HG03135 (cell line): ENCODE results near the gene ATP7A.
"Not testable (repeated sequence)": the region's sequence is repeated elsewhere in the genome, so short reads cannot be mapped to it uniquely, and the experiment has no call there.

ENCODE experiments used
- ATAC-seq: cut with Tn5 transposase; IDR thresholded peaks from one replicate; pipeline ENCODE4 v1.9.1; 2021; ENCODE audit warnings: mild to moderate bottlenecking, moderate library complexity; ENCODE audit not compliant: unreplicated experiment

ATP7A gene

GRCh38 chrX:77910108-77910840 is at the start of gene ATP7A:
ATP7A (plus strand) TSS chrX:77910693; CDS start chrX:77971642, 60,949 bp downstream.
- ATAC-seq, result peak; percentile 93

- ATAC-seq, result no peak
These were observed 35.1 kb upstream of the ATP7A start for GRCh38 chrX:77875372-77875771.

- ATAC-seq, result not testable (repeated sequence)
These were observed 29.1 kb upstream of the ATP7A start for GRCh38 chrX:77881418-77881817.

- no peak for ATAC-seq
These were observed 17.6 kb upstream of the ATP7A start for GRCh38 chrX:77892887-77893286.

GRCh38 chrX:77893713-77894112 is 16.8 kb upstream of the ATP7A start:
- ATAC-seq, result no peak

- ATAC-seq, result peak; percentile 87
These were observed 15.3 kb upstream of the ATP7A start, which contains the start of gene MAGT1 for GRCh38 chrX:77894921-77895886. MAGT1 (minus strand) TSS chrX:77895435; CDS start chrX:77895410, 25 bp downstream.

- peak; percentile 62 for ATAC-seq
These were observed 11.2 kb upstream of the ATP7A start, which contains the start of gene COX7B for GRCh38 chrX:77899081-77899828. COX7B (plus strand) TSS chrX:77899468; CDS start chrX:77899554, 86 bp downstream.

GRCh38 chrX:77900688-77901087 is 9.8 kb upstream of the ATP7A start:
- ATAC-seq, result no peak

GRCh38 chrX:77901506-77901905 is 9.0 kb upstream of the ATP7A start:
- no peak for ATAC-seq

- peak; percentile 50 for ATAC-seq
These were observed 6.9 kb downstream of the ATP7A start for GRCh38 chrX:77917294-77917933.

GRCh38 chrX:77918568-77918967 is 8.1 kb downstream of the ATP7A start:
- no peak for ATAC-seq

- ATAC-seq, result not testable (repeated sequence)
These were observed 8.9 kb downstream of the ATP7A start for GRCh38 chrX:77919370-77919769.

- ATAC-seq, result no peak
These were observed 12.3 kb downstream of the ATP7A start for GRCh38 chrX:77922787-77923186.

- ATAC-seq, result no peak
These were observed 13.9 kb downstream of the ATP7A start for GRCh38 chrX:77924320-77924859.

- ATAC-seq, result no peak
These were observed 15.3 kb downstream of the ATP7A start for GRCh38 chrX:77925764-77926163.

GRCh38 chrX:77930581-77930980 is 20.1 kb downstream of the ATP7A start:
- ATAC-seq, result no peak

GRCh38 chrX:77935886-77936285 is 25.4 kb downstream of the ATP7A start:
- no peak for ATAC-seq

- ATAC-seq, result no peak
These were observed 25.8 kb downstream of the ATP7A start for GRCh38 chrX:77936299-77936698.

- ATAC-seq, result no peak
These were observed 26.8 kb downstream of the ATP7A start for GRCh38 chrX:77937291-77937690.

- no peak for ATAC-seq
These were observed 27.7 kb downstream of the ATP7A start for GRCh38 chrX:77938083-77938680.
